OCI-LY7 (cell line): ENCODE results near the gene CYP4F11. TPM values are rescaled to one million over a fixed set of nuclear protein-coding genes. Genes with fewer than 3 reads are reported as not detected.
"Not testable (repeated sequence)": the region's sequence is repeated elsewhere in the genome, so short reads cannot be mapped to it uniquely, and the experiment has no call there.

Experiments
- BruUV-seq: library from RNA; stranded (reverse); fragments of 400-500 nt; replicated peaks from 2 replicates; lab custom pipeline; 2021; lab: Mats Ljungman, UMichigan
- CTCF ChIA-PET: fragments of 300-600 bp; sonication (Branson Sonifier 250); formaldehyde crosslinking; loops from one replicate; lab custom pipeline; 2022; ENCODE audit warnings: antibody characterized with exemption; ENCODE audit not compliant: unreplicated experiment; lab: Charles Lee
- POLR2A ChIA-PET: fragments of 300-600 bp; sonication (Branson Sonifier 250); formaldehyde crosslinking; loops from one replicate; lab custom pipeline; 2022; ENCODE audit warnings: antibody characterized with exemption; lab: Charles Lee
- DNase-seq: peaks from one replicate; pipeline ENCODE4 v3.0.0-alpha.2; 2015; ENCODE audit warnings: low spot score
- H2AFZ ChIP-seq: fragments of 200-600 bp; sonication (generic), shearing (Covaris generic); 2 replicates; pipeline ENCODE4 v1.6.1; 2014; ENCODE audit warnings: mild to moderate bottlenecking, antibody characterized with exemption, low read length, moderate library complexity
- H3K27ac ChIP-seq: fragments of 200-600 bp; sonication (generic); 2 replicates; pipeline ENCODE4 v1.5.1; 2014; ENCODE audit warnings: mixed run types, low read depth, mild to moderate bottlenecking, moderate library complexity, low read length, inconsistent platforms; ENCODE audit not compliant: poor library complexity, severe bottlenecking
- H3K36me3 ChIP-seq: fragments of 200-600 bp; sonication (generic); 2 replicates; pipeline ENCODE4 v1.6.1; 2014; ENCODE audit warnings: mild to moderate bottlenecking, antibody characterized with exemption, low read length, moderate library complexity, mixed read lengths; ENCODE audit not compliant: insufficient read depth
- H3K4me1 ChIP-seq: fragments of 200-600 bp; sonication (generic); 2 replicates; pipeline ENCODE4 v1.5.1; 2014; ENCODE audit warnings: mild to moderate bottlenecking, low read length; ENCODE audit not compliant: insufficient read depth, poor library complexity, severe bottlenecking
- H3K4me2 ChIP-seq: fragments of 200-600 bp; sonication (generic); 2 replicates; pipeline ENCODE4 v1.6.1; 2014; ENCODE audit warnings: mild to moderate bottlenecking, low read length
- H3K4me3 ChIP-seq: fragments of 200-600 bp; sonication (generic); 2 replicates; pipeline ENCODE4 v1.5.1; 2014; ENCODE audit warnings: mild to moderate bottlenecking, low read depth, low read length; ENCODE audit not compliant: poor library complexity, severe bottlenecking
- H3K79me2 ChIP-seq: fragments of 200-600 bp; sonication (generic); 2 replicates; pipeline ENCODE4 v1.6.1; 2016; ENCODE audit warnings: low read depth, mild to moderate bottlenecking, low read length, moderate library complexity, mixed read lengths; ENCODE audit not compliant: insufficient read depth
- H3K9me2 ChIP-seq: fragments of 200-600 bp; sonication (generic); 2 replicates; pipeline ENCODE4 v1.6.1; 2016; ENCODE audit warnings: mild to moderate bottlenecking, low read length, mixed read lengths; ENCODE audit not compliant: insufficient read depth
- H3K9me3 ChIP-seq: fragments of 200-600 bp; sonication (generic); 2 replicates; pipeline ENCODE4 v1.6.1; 2014; ENCODE audit warnings: mild to moderate bottlenecking, mixed run types, low read length, mixed read lengths
- H4K20me1 ChIP-seq: fragments of 200-600 bp; sonication (generic); 2 replicates; pipeline ENCODE4 v1.6.1; 2014; ENCODE audit warnings: mild to moderate bottlenecking, antibody characterized with exemption, low read length, moderate library complexity, mixed read lengths; ENCODE audit not compliant: insufficient read depth
- CTCF ChIP-seq: fragments of 200-600 bp; sonication (generic); conservative IDR thresholded peaks from 2 replicates; pipeline ENCODE4 v1.5.1; 2014; ENCODE audit warnings: mild to moderate bottlenecking, antibody characterized with exemption, low read length, moderate library complexity, mixed read lengths
- EZH2phosphoT487 ChIP-seq: fragments of 200-600 bp; sonication (generic); IDR thresholded peaks from 2 replicates; pipeline ENCODE4 v1.6.1; 2018; ENCODE audit warnings: low read depth, borderline replicate concordance, mild to moderate bottlenecking, mixed run types, antibody characterized with exemption, low read length, moderate library complexity, mixed read lengths
- intact Hi-C: fragments of 100-400 bp; cut with micrococcal nuclease; formaldehyde crosslinking; loops from one replicate; pipeline ENCODE4 v1.10.0; 2022; ENCODE audit not compliant: unreplicated experiment
- total RNA-seq, 2 experiments: library from RNA; depleted of rRNA in 1 of 2; stranded (reverse); fragments of >200 nt in 1 of 2; shearing (Covaris generic) in 1 of 2; gene quantifications; 2 replicates each; pipeline ENCODE4 v1.2.3, GENCODE V29; 2014 to 2022

CYP4F11 gene
- total RNA-seq, 2 experiments from 2014 or later = 0.22 to 0.25 TPM

GRCh38 chr19:15893477-15893876 lies 40.9 kb downstream of the CYP4F11 start:
- CTCF ChIA-PET = no interaction called here
- no peak overlapping the region for H3K4me3 ChIP-seq
- POLR2A ChIA-PET = no interaction called here
- TF ChIP-seq CTCF (no peak), EZH2phosphoT487 (no peak)
- H3K27ac ChIP-seq = no peak overlapping the region
- H3K4me2 ChIP-seq = no peak overlapping the region
- H3K4me1 ChIP-seq = no peaks in the 10 kb centered on the region
- H3K36me3 ChIP-seq = no peaks in the 10 kb centered on the region
- H4K20me1 ChIP-seq = no peaks in the 10 kb centered on the region
- no TSS peak for BruUV-seq
- H2AFZ ChIP-seq = no peak overlapping the region
- H3K9me2 ChIP-seq = no peaks in the 10 kb centered on the region
- H3K9me3 ChIP-seq = no peaks in the 10 kb centered on the region
- H3K79me2 ChIP-seq = no peaks in the 10 kb centered on the region
- intact Hi-C loops = no loop called here
- no peak for DNase-seq

GRCh38 chr19:15892012-15892411 lies 42.3 kb downstream of the CYP4F11 start:
- no peak overlapping the region for H3K27ac ChIP-seq
- H3K36me3 ChIP-seq = no peaks in the 10 kb centered on the region
- ChIA-PET CTCF (no interaction called here), POLR2A (no interaction called here)
- no peaks in the 10 kb centered on the region for H3K79me2 ChIP-seq
- BruUV-seq = no TSS peak
- H3K4me3 ChIP-seq = no peak overlapping the region
- H4K20me1 ChIP-seq = no peaks in the 10 kb centered on the region
- intact Hi-C loops = no loop called here
- no peak overlapping the region for H3K4me2 ChIP-seq
- DNase-seq = no peak
- no peaks in the 10 kb centered on the region for H3K4me1 ChIP-seq
- H3K9me3 ChIP-seq = no peaks in the 10 kb centered on the region
- H3K9me2 ChIP-seq = no peaks in the 10 kb centered on the region
- H2AFZ ChIP-seq = no peak overlapping the region
- TF ChIP-seq EZH2phosphoT487 = no peak
- TF ChIP-seq CTCF = no peak

GRCh38 chr19:15891434-15891833 lies 42.9 kb downstream of the CYP4F11 start:
- no peaks in the 10 kb centered on the region for H4K20me1 ChIP-seq
- no peaks in the 10 kb centered on the region for H3K4me1 ChIP-seq
- intact Hi-C loops = no loop called here
- POLR2A ChIA-PET = no interaction called here
- no peak overlapping the region for H2AFZ ChIP-seq
- no peak overlapping the region for H3K4me2 ChIP-seq
- no peaks in the 10 kb centered on the region for H3K9me3 ChIP-seq
- no peak overlapping the region for H3K4me3 ChIP-seq
- TF ChIP-seq EZH2phosphoT487 (no peak), CTCF (no peak)
- no peak for DNase-seq
- no TSS peak for BruUV-seq
- H3K79me2 ChIP-seq = no peaks in the 10 kb centered on the region
- H3K9me2 ChIP-seq = no peaks in the 10 kb centered on the region
- CTCF ChIA-PET = no interaction called here
- H3K36me3 ChIP-seq = no peaks in the 10 kb centered on the region
- no peak overlapping the region for H3K27ac ChIP-seq

GRCh38 chr19:15889339-15889738 lies 45.0 kb downstream of the CYP4F11 start:
- POLR2A ChIA-PET, H3K9me2 ChIP-seq, intact Hi-C loops, CTCF ChIA-PET, H4K20me1 ChIP-seq, H3K36me3 ChIP-seq, H3K27ac ChIP-seq, H3K79me2 ChIP-seq, H3K4me1 ChIP-seq, H2AFZ ChIP-seq, H3K4me2 ChIP-seq, H3K4me3 ChIP-seq, DNase-seq, H3K9me3 ChIP-seq, BruUV-seq: not testable (repeated sequence)
